ENCODE data around the gene GPHA2. TPM values are rescaled to one million over a fixed set of nuclear protein-coding genes. Genes with fewer than 3 reads are reported as not detected.

The GPHA2 gene
- polyA plus RNA-seq, 1 donor from 2014 or later: not detected

- TF ChIP-seq EZH2 (IDR thresholded peaks at IDR 0.05; ENCODE audit: borderline replicate concordance, insufficient read depth, low read length, poor library complexity, severe bottlenecking) (no peak), SMC3 (conservative IDR thresholded peaks at IDR 0.05; ENCODE audit: poor library complexity) (peak; percentile 42)
- TF ChIP-seq, protein P1, sequence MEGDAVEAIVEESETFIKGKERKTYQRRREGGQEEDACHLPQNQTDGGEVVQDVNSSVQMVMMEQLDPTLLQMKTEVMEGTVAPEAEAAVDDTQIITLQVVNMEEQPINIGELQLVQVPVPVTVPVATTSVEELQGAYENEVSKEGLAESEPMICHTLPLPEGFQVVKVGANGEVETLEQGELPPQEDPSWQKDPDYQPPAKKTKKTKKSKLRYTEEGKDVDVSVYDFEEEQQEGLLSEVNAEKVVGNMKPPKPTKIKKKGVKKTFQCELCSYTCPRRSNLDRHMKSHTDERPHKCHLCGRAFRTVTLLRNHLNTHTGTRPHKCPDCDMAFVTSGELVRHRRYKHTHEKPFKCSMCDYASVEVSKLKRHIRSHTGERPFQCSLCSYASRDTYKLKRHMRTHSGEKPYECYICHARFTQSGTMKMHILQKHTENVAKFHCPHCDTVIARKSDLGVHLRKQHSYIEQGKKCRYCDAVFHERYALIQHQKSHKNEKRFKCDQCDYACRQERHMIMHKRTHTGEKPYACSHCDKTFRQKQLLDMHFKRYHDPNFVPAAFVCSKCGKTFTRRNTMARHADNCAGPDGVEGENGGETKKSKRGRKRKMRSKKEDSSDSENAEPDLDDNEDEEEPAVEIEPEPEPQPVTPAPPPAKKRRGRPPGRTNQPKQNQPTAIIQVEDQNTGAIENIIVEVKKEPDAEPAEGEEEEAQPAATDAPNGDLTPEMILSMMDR (IDR thresholded peaks at IDR 0.05; ENCODE audit: poor library complexity, severe bottlenecking): peak; percentile 72
- Histone ChIP-seq H3K9me3 (ENCODE audit: low read length) (no peaks in the 10 kb centered on the region), H3K9me2 (ENCODE audit: insufficient read depth, low read length) (no peaks in the 10 kb centered on the region), H3F3A (ENCODE audit: insufficient read depth, low read length, poor library complexity, severe bottlenecking) (no peaks in the 10 kb centered on the region), H4K20me1 (ENCODE audit: insufficient read depth) (no peaks in the 10 kb centered on the region), H3K4me3 (ENCODE audit: low read length) (no peak overlapping the region), H3K27me3 (ENCODE audit: insufficient read depth, low read depth, low read length) (no peaks in the 10 kb centered on the region), H3K36me3 (ENCODE audit: insufficient read depth, low read length) (no peaks in the 10 kb centered on the region), H2AFZ (ENCODE audit: low read depth, low read length) (no peak overlapping the region), H3K79me2 (replicated peaks; ENCODE audit: insufficient read depth, low read length) (no peaks in the 10 kb centered on the region), H3K9ac (ENCODE audit: low read length) (no peak overlapping the region), H3K4me2 (ENCODE audit: low read length) (no peak overlapping the region), H3K27ac (ENCODE audit: low read length) (no peak overlapping the region)
Measured at GRCh38 chr11:64887757-64888405, 47.8 kb downstream of the GPHA2 start.

DNA sequence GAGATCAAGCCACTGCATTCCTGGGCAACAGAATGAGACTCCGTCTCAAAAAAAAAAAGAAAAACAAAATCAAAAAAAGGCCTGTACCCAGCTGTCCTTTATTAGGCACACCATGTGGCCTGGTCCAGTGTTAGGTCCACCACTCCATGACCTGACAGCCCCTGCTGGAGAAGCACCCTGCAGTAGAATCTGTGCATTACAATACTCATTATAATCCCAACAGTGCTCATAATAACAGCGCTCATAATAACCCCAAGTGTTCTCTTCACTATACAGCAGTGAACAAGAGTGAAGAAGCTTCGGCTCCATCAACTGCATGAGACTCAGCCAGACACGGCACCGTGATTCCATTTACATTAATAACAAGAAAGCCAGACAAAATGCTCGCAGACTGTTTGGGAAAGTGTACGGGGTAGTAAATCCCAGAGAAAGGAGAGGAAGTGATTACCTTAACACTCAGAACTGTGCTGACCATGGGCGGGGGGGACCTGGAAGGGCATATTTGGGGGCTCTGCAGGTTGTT, 48.4 kb downstream of the GPHA2 start:
- no peak overlapping the region for H3K4me3 ChIP-seq (ENCODE audit: low read length)
- no peak overlapping the region for H3K27ac ChIP-seq (ENCODE audit: low read length)

More for the DNA sequence above, 48.4 kb downstream of the GPHA2 start:
- Histone ChIP-seq H3F3A (ENCODE audit: insufficient read depth, low read length, poor library complexity, severe bottlenecking) (no peaks in the 10 kb centered on the region), H3K9me2 (ENCODE audit: insufficient read depth, low read length) (no peaks in the 10 kb centered on the region), H3K9me3 (ENCODE audit: low read length) (no peaks in the 10 kb centered on the region), H2AFZ (ENCODE audit: low read depth, low read length) (no peak overlapping the region), H3K9ac (ENCODE audit: low read length) (no peak overlapping the region), H3K36me3 (ENCODE audit: insufficient read depth, low read length) (no peaks in the 10 kb centered on the region), H4K20me1 (ENCODE audit: insufficient read depth) (no peaks in the 10 kb centered on the region), H3K27me3 (ENCODE audit: insufficient read depth, low read depth, low read length) (no peaks in the 10 kb centered on the region), H3K79me2 (replicated peaks; ENCODE audit: insufficient read depth, low read length) (no peaks in the 10 kb centered on the region), H3K4me2 (ENCODE audit: low read length) (no peak overlapping the region)
- TF ChIP-seq EZH2 (IDR thresholded peaks at IDR 0.05; ENCODE audit: borderline replicate concordance, insufficient read depth, low read length, poor library complexity, severe bottlenecking): no peak
- TF ChIP-seq, protein P1 (IDR thresholded peaks at IDR 0.05; ENCODE audit: poor library complexity, severe bottlenecking): no peak
- no peak for TF ChIP-seq POLR2AphosphoS5 (IDR thresholded peaks at IDR 0.05)
- TF ChIP-seq, protein P2, sequence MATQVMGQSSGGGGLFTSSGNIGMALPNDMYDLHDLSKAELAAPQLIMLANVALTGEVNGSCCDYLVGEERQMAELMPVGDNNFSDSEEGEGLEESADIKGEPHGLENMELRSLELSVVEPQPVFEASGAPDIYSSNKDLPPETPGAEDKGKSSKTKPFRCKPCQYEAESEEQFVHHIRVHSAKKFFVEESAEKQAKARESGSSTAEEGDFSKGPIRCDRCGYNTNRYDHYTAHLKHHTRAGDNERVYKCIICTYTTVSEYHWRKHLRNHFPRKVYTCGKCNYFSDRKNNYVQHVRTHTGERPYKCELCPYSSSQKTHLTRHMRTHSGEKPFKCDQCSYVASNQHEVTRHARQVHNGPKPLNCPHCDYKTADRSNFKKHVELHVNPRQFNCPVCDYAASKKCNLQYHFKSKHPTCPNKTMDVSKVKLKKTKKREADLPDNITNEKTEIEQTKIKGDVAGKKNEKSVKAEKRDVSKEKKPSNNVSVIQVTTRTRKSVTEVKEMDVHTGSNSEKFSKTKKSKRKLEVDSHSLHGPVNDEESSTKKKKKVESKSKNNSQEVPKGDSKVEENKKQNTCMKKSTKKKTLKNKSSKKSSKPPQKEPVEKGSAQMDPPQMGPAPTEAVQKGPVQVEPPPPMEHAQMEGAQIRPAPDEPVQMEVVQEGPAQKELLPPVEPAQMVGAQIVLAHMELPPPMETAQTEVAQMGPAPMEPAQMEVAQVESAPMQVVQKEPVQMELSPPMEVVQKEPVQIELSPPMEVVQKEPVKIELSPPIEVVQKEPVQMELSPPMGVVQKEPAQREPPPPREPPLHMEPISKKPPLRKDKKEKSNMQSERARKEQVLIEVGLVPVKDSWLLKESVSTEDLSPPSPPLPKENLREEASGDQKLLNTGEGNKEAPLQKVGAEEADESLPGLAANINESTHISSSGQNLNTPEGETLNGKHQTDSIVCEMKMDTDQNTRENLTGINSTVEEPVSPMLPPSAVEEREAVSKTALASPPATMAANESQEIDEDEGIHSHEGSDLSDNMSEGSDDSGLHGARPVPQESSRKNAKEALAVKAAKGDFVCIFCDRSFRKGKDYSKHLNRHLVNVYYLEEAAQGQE (IDR thresholded peaks at IDR 0.05; ENCODE audit: borderline replicate concordance): no peak
- no peak for TF ChIP-seq EP300 (conservative IDR thresholded peaks at IDR 0.05; ENCODE audit: poor library complexity, severe bottlenecking)
- no peak for TF ChIP-seq TAF1 (IDR thresholded peaks at IDR 0.05; ENCODE audit: low read depth)
- TF ChIP-seq MXI1 (conservative IDR thresholded peaks at IDR 0.05; ENCODE audit: poor library complexity, severe bottlenecking): no peak
- no peak for TF ChIP-seq RAD21 (conservative IDR thresholded peaks at IDR 0.05)
